ENCODE data around the gene SLC47A2. TPM values are rescaled to one million over a fixed set of nuclear protein-coding genes. Genes with fewer than 3 reads are reported as not detected.
"Not testable (repeated sequence)": the region's sequence is repeated elsewhere in the genome, so short reads cannot be mapped to it uniquely, and the experiment has no call there.

SLC47A2 gene
- total RNA-seq, 1 experiment from 2014 or later, result not detected

DNA sequence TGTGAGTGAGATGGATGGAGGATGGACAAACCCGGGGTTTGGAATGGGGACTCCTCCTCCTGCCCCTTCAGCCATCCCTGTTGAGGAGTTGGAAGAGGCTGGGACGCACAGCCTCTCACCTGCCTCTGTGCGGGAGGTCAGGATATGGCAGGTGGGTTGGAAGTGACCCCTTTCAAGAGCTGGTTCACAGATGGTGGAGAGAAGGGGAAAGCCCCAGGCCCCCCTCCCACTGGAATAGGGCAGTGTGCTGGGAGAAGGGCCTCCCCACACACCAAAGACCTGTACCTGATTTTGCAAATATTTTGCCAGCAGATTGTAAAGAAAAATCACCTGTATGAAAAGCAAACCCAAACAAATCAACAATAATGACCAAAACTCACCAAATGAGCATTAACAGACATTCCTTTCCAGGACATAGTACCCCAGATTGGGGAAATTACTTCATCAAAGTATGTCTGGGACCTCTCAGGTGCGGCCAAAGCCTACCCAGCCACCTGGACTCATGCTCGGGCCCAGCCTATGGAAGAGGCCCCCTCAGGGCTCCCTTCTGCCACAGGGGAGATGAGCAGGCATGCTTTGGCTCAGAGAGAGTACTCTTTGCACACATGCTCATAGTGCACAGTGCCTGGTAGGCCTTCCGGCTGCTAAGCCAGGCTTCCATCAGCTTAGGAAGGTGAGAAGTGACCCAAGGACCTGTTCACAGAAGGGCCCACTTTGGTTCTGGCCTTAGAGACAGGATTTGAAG lies 7.8 kb downstream of the SLC47A2 start:
- DNase-seq (ENCODE audit: low spot score), result no peak

GRCh38 chr17:19707728-19708221 lies 8.6 kb downstream of the SLC47A2 start:
- DNase-seq (ENCODE audit: low spot score), result no peak

- DNase-seq (ENCODE audit: low spot score), result no peak
Measured at GRCh38 chr17:19706791-19707727, 9.3 kb downstream of the SLC47A2 start.

- DNase-seq (ENCODE audit: low spot score), result no peak
Measured at GRCh38 chr17:19705771-19706770, 10.3 kb downstream of the SLC47A2 start.

GRCh38 chr17:19705201-19705600 lies 11.2 kb downstream of the SLC47A2 start:
- no peak for DNase-seq (ENCODE audit: low spot score)

DNA sequence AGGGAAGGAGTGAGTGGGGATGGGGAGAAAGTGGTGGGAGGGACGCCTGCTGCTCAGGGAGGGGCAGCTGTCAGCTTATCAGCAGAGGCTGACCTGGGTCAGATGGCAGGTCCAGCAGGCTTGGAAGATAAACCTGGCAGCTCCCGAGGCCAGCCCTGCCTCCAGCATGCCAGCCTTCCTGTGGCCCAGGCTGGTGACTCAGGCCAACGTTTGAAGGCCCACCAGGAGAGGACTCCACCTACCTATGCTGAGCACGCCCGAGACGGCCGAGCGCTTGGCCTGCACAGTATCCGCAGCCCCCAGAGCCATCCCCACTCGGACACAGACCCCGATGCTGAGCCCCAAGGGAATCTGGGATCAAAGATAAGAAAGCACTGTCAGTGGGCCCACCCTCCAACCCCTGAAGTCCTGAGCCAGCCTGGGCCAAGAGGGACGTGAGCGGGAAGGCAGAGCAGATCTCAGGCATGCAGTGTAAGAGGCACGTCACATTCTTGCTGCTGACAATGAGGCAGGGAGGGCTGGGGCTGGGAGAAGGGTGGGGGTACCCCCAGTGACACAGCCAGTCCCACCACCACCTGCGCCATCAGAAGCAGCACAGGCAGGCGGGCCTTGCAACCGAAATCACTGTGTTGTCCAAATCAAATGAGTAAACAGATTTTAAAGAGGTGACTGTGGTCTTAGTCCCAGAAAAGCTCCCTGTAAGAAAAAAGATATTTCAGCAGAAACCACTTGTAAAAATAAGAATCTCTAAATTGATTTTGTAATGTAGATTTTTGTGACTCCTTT lies 12.4 kb downstream of the SLC47A2 start:
- no peak for DNase-seq (ENCODE audit: low spot score)

GRCh38 chr17:19703106-19703827 lies 13.1 kb downstream of the SLC47A2 start:
- no peak for DNase-seq (ENCODE audit: low spot score)

DNA sequence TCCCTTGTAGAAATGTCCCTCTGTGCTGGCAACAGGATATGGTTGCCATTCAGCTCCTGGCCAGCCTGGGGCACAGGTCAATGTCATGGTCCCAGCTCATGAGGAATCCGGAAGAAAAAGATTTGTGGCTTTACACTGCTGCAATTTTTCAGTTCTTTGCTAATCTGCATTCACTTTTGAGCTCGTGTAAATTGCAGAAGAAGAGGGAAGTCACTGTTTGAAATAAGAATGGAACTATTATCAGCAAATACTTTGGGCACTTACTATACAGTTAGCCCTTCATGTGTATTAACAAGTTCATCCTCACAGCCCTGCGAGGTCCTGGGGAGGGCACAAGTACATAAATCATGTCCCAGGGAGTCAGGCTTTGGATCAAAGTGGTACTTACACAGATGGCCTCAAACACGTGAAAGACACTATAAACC lies 14.2 kb downstream of the SLC47A2 start:
- no peak for DNase-seq (ENCODE audit: low spot score)

GRCh38 chr17:19686400-19687090 lies 29.8 kb downstream of the SLC47A2 start:
- DNase-seq (ENCODE audit: low spot score), result no peak

DNA sequence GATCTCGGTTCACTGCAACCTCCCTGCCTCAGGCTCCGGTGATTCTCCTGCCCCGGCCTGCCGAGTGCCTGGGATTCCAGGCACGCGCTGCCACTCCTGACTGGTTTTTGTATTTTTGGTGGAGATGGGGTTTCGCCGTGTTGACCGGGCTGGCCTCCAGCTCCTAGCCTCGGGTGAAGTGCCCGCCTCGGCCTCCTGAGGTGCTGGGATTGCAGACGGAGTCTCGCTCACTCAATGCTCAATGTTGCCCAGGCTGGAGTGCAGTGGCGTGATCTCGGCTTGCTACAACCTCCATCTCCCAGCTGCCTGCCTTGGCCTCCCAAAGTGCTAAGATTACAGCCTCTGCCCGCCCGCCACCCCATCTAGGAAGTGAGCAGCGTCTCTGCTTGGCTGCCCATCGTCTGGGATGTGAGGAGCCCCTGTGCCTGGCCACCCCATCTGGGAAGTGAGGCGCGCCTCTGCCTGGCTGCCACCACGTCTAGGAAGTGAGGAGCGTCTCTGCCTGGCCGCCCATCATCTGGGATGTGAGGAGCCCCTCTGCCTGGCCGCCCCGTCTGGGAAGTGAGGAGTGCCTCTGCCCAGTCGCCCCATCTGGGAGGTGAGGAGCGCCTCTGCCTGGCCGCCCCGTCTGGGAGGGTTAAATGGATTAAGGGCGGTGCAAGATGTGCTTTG lies 31.3 kb downstream of the SLC47A2 start:
- DNase-seq (ENCODE audit: low spot score), result not testable (repeated sequence)

DNA sequence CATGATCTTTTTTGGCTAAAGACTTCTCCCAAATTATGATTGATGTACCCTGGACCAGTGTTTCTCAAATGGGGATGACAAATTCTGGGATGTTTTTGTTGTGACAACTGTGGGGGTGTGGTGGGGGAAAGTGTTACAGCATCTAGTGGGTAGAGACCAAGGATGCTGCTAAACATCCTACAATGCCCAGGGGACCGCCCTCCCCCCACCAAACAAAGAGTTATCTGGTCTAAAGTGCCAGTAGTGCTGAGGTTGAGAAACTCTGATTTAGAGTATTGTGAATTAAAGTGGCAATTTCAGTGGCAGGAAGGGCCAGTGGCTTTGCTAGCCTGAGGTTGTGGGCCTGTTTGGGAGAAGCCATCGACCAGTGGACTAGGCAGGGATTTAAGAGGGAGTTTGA lies 33.3 kb downstream of the SLC47A2 start:
- no peak for DNase-seq (ENCODE audit: low spot score)

DNA sequence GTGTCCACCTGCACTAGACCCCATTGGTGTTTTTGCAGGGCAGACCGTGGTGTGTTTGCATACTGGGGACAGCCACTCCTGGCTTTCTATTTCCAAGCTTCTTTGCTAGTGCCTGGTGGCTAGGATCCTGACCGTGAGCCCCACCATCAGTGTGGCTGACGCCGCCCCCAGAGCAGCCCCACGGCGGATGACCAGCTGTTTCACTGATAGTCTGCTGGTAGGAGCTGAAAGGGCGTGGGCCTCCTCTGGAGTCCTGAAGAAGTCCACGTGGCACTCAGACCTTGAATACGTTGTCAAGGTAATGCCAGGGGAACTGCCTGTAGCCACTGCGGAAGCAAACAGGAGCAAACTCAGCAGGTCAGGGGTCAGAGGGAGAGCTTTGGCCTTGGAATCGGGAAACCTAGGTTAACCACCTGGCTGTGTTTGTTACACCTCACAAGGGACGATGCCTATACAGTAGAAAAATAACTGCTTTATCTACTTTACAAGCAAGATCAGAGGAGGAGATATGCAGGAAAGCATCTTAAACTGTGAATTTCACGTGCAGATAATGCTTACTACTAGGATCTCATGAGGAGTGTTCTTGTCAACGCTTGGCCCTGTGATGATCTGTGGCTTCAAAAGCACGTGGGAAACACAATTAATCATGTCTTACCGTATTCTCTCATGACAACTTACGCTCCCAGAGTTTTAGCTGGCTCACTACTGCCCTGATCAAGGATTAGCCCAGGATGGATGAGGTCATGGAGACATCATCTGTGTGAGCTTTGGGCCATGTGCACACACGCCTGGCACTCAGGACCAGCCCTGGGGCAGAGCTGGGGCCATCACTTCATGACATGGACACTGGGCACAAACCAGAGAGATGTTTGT lies 37.6 kb downstream of the SLC47A2 start:
- no peak for DNase-seq (ENCODE audit: low spot score)

- DNase-seq (ENCODE audit: low spot score), result no peak
Measured at GRCh38 chr17:19677736-19678379, 38.5 kb downstream of the SLC47A2 start.

GRCh38 chr17:19676896-19677295 lies 39.5 kb downstream of the SLC47A2 start:
- DNase-seq (ENCODE audit: low spot score), result no peak

DNA sequence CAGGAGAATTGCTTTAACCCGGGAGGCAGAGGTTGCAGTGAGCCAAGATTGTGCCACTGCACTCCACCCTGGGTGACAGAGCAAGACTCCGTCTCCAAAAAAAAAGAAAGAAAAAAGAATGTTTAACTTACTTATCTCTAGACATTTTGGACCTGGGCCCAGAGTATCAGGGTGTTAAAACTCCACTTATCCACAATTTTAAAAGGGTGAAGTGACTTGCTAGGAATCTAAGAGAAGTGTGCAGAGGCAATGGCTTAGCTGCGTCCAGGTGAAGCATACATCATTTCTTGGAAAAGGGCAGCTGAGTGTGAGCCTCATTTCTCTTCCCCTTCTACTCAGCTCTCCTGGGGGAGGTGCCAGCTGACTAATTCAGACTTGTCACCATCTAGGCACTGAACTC lies 42.8 kb downstream of the SLC47A2 start:
- no peak for DNase-seq (ENCODE audit: low spot score)

- DNase-seq (ENCODE audit: low spot score), result no peak
Measured at GRCh38 chr17:19672009-19672750, 44.2 kb downstream of the SLC47A2 start.

All from H4 (cell line).